Adrenal gland (tissue), 5 donors: Measurements from ENCODE around the gene SLC5A4.

Source experiments
- POLR2A ChIP-seq, 2 donors: fragments of 450-650 bp; IDR thresholded peaks; one replicate each; pipeline ENCODE4 v1.6.1; 2017; ENCODE audit warnings: antibody characterized with exemption in 2 of 2, mild to moderate bottlenecking in 2 of 2, moderate library complexity in 1 of 2
- TF ChIP-seq, protein P1 (sequence below), 6 experiments: fragments of 450-650 bp in 4 of 6; fragments of 200-600 bp in 2 of 6; sonication (generic) in 1 of 6; IDR thresholded peaks; 1 replicate in 5 of 6; 2 replicates in 1 of 6; pipeline versions ENCODE4 v1.5.1 to v1.8.0; 2016 to 2021; ENCODE audit warnings: antibody characterized with exemption in 6 of 6, mild to moderate bottlenecking in 2 of 6, moderate library complexity in 1 of 6
- donor health status: DM: no; HTN: no; CAD: no.

DNA sequence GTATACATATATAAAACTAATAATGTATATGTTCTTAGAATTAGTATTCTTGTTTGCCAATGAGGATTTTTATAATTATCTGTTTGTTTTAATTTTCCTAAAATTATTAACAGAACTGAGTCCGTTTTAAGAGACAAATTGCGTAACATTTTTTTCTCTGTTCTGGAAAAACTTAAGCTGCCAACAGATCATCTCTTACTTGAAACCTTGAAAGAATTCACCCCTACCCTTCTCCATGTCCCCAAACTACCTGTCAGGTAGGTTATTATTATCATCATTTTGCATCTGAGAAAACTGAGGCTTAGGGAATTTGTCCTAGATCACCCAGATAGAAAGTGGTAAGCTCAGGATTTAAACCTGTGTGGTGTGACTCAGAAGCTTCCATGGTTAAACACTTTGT lies 14.7 kb downstream of the SLC5A4 start:
- TF ChIP-seq, protein P1, sequence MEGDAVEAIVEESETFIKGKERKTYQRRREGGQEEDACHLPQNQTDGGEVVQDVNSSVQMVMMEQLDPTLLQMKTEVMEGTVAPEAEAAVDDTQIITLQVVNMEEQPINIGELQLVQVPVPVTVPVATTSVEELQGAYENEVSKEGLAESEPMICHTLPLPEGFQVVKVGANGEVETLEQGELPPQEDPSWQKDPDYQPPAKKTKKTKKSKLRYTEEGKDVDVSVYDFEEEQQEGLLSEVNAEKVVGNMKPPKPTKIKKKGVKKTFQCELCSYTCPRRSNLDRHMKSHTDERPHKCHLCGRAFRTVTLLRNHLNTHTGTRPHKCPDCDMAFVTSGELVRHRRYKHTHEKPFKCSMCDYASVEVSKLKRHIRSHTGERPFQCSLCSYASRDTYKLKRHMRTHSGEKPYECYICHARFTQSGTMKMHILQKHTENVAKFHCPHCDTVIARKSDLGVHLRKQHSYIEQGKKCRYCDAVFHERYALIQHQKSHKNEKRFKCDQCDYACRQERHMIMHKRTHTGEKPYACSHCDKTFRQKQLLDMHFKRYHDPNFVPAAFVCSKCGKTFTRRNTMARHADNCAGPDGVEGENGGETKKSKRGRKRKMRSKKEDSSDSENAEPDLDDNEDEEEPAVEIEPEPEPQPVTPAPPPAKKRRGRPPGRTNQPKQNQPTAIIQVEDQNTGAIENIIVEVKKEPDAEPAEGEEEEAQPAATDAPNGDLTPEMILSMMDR (IDR thresholded peaks at IDR 0.05): no peak
- TF ChIP-seq POLR2A (IDR thresholded peaks at IDR 0.05): no peak
